ENCODE measurements around the gene TNC. TPM values are rescaled to one million over a fixed set of nuclear protein-coding genes. Genes with fewer than 3 reads are reported as not detected.

TNC gene
- total and polyA plus RNA-seq, 2 experiments from 2014 or later = 165 to 319 TPM

- WGBS, 2 experiments (ENCODE audit: low coverage in 1 of 2, low lambda C conversion rate in 2 of 2, missing lambda C conversion rate in 2 of 2) = 58 to 64% methylated on average over 7 of the region's 7 CpGs
- Histone ChIP-seq H3F3A (ENCODE audit: insufficient read depth) (peaks cover 28% of the 10 kb centered on the region), H3K9me2 (ENCODE audit: insufficient read depth) (no peaks in the 10 kb centered on the region), H3K27ac (peak overlapping the region; percentile 46), H3K4me2 (ENCODE audit: unreplicated experiment) (peak overlapping the region; percentile 7), H3K9me3 (ENCODE audit: low read depth) (no peaks in the 10 kb centered on the region), H2AFZ (no peak overlapping the region), H3K36me3 (ENCODE audit: low read depth) (no peaks in the 10 kb centered on the region), H3K4me1 (ENCODE audit: insufficient read depth) (peaks cover 23% of the 10 kb centered on the region), H4K20me1 (ENCODE audit: insufficient read depth) (no peaks in the 10 kb centered on the region), H3K27me3 (replicated peaks; ENCODE audit: insufficient read depth) (no peaks in the 10 kb centered on the region), H3K4me3 (no peak overlapping the region), H3K9ac (no peak overlapping the region), H3K79me2 (ENCODE audit: insufficient read depth) (no peaks in the 10 kb centered on the region)
- DNase-seq = peak; percentile 96
- in situ Hi-C loops (cut with MboI) = no loop called here
- TF ChIP-seq EZH2phosphoT487 (IDR thresholded peaks at IDR 0.05; ENCODE audit: insufficient read depth, low read depth) = no peak
- TF ChIP-seq EZH2 (IDR thresholded peaks at IDR 0.05; ENCODE audit: insufficient read depth, poor library complexity, severe bottlenecking) = no peak
Observed at GRCh38 chr9:115008536-115009270, 109.3 kb downstream of the TNC start.

- in situ Hi-C loops (cut with MboI) = no loop called here
Observed at GRCh38 chr9:115006660-115007059, 111.3 kb downstream of the TNC start.

GRCh38 chr9:115005322-115005721 lies 112.6 kb downstream of the TNC start:
- Histone ChIP-seq H2AFZ (no peak overlapping the region), H3K9me2 (ENCODE audit: insufficient read depth) (no peaks in the 10 kb centered on the region), H3K4me2 (ENCODE audit: unreplicated experiment) (no peak overlapping the region), H4K20me1 (ENCODE audit: insufficient read depth) (no peaks in the 10 kb centered on the region), H3K79me2 (ENCODE audit: insufficient read depth) (no peaks in the 10 kb centered on the region), H3K27me3 (replicated peaks; ENCODE audit: insufficient read depth) (no peaks in the 10 kb centered on the region), H3K27ac (no peak overlapping the region), H3K4me3 (no peak overlapping the region), H3K36me3 (ENCODE audit: low read depth) (no peaks in the 10 kb centered on the region), H3K4me1 (ENCODE audit: insufficient read depth) (peaks cover 26% of the 10 kb centered on the region), H3F3A (ENCODE audit: insufficient read depth) (peaks cover 31% of the 10 kb centered on the region), H3K9me3 (ENCODE audit: low read depth) (no peaks in the 10 kb centered on the region), H3K9ac (no peak overlapping the region)
- in situ Hi-C loops (cut with MboI) = no loop called here
- no peak for TF ChIP-seq EZH2 (IDR thresholded peaks at IDR 0.05; ENCODE audit: insufficient read depth, poor library complexity, severe bottlenecking)
- no peak for TF ChIP-seq EZH2phosphoT487 (IDR thresholded peaks at IDR 0.05; ENCODE audit: insufficient read depth, low read depth)
- DNase-seq = peak; percentile 29
- WGBS, 2 experiments (ENCODE audit: low coverage in 1 of 2, low lambda C conversion rate in 2 of 2, missing lambda C conversion rate in 2 of 2) = 86 to 87% methylated on average over 4 of the region's 4 CpGs

More at GRCh38 chr9:115006660-115007059, 111.3 kb downstream of the TNC start:
- H3K4me1 ChIP-seq (ENCODE audit: insufficient read depth) = peaks cover 23% of the 10 kb centered on the region
- H3K27ac ChIP-seq = peak overlapping the region; percentile 77
- H3K4me3 ChIP-seq = no peak overlapping the region
- no peaks in the 10 kb centered on the region for H3K79me2 ChIP-seq (ENCODE audit: insufficient read depth)
- TF ChIP-seq EZH2phosphoT487 (IDR thresholded peaks at IDR 0.05; ENCODE audit: insufficient read depth, low read depth) = 0 out of 2 replicates have a peak, but pooled peaks have one; percentile 18
- TF ChIP-seq EZH2 (IDR thresholded peaks at IDR 0.05; ENCODE audit: insufficient read depth, poor library complexity, severe bottlenecking) = no peak
- no peaks in the 10 kb centered on the region for H3K27me3 ChIP-seq (replicated peaks; ENCODE audit: insufficient read depth)
- no peaks in the 10 kb centered on the region for H3K9me2 ChIP-seq (ENCODE audit: insufficient read depth)
- peaks cover 28% of the 10 kb centered on the region for H3F3A ChIP-seq (ENCODE audit: insufficient read depth)
- no peaks in the 10 kb centered on the region for H4K20me1 ChIP-seq (ENCODE audit: insufficient read depth)
- H2AFZ ChIP-seq = no peak overlapping the region
- no peaks in the 10 kb centered on the region for H3K9me3 ChIP-seq (ENCODE audit: low read depth)
- H3K36me3 ChIP-seq (ENCODE audit: low read depth) = no peaks in the 10 kb centered on the region
- peak; percentile 99 for DNase-seq
- WGBS, 2 experiments (ENCODE audit: low coverage in 1 of 2, low lambda C conversion rate in 2 of 2, missing lambda C conversion rate in 2 of 2) = 7 to 10% methylated on average over 3 of the region's 3 CpGs
- H3K9ac ChIP-seq = peak overlapping the region; percentile 36; the same call in 1 of the 2 replicates
- H3K4me2 ChIP-seq (ENCODE audit: unreplicated experiment) = no peak overlapping the region

GRCh38 chr9:115004545-115004944 lies 113.4 kb downstream of the TNC start:
- Histone ChIP-seq H3F3A (ENCODE audit: insufficient read depth) (peaks cover 35% of the 10 kb centered on the region), H3K36me3 (ENCODE audit: low read depth) (no peaks in the 10 kb centered on the region), H3K9me2 (ENCODE audit: insufficient read depth) (no peaks in the 10 kb centered on the region), H3K4me3 (no peak overlapping the region), H3K9me3 (ENCODE audit: low read depth) (no peaks in the 10 kb centered on the region), H3K79me2 (ENCODE audit: insufficient read depth) (no peaks in the 10 kb centered on the region), H3K4me1 (ENCODE audit: insufficient read depth) (peaks cover 27% of the 10 kb centered on the region), H2AFZ (no peak overlapping the region), H4K20me1 (ENCODE audit: insufficient read depth) (no peaks in the 10 kb centered on the region), H3K27me3 (replicated peaks; ENCODE audit: insufficient read depth) (no peaks in the 10 kb centered on the region), H3K27ac (no peak overlapping the region), H3K9ac (no peak overlapping the region), H3K4me2 (ENCODE audit: unreplicated experiment) (no peak overlapping the region)
- TF ChIP-seq EZH2 (IDR thresholded peaks at IDR 0.05; ENCODE audit: insufficient read depth, poor library complexity, severe bottlenecking) (no peak), EZH2phosphoT487 (IDR thresholded peaks at IDR 0.05; ENCODE audit: insufficient read depth, low read depth) (no peak)
- in situ Hi-C loops (cut with MboI) = no loop called here
- peak; percentile 61 for DNase-seq
- WGBS, 2 experiments (ENCODE audit: low coverage in 1 of 2, low lambda C conversion rate in 2 of 2, missing lambda C conversion rate in 2 of 2) = 77 to 86% methylated on average over 2 of the region's 2 CpGs

Data from GM23248 (cell line).